Central memory CD8-positive, alpha-beta T cell (primary cell): ENCODE measurements around the gene CRTAP.
"Not testable (repeated sequence)": the region's sequence is repeated elsewhere in the genome, so short reads cannot be mapped to it uniquely, and the experiment has no call there.

ENCODE experiments used
- ATAC-seq: fragments of 150-1000 bp; cut with Tn5 transposase; replicated peaks from 2 replicates; pipeline ENCODE4 v1.10.0; 2022; ENCODE audit warnings: mild to moderate bottlenecking, moderate FRiP score, moderate number of reproducible peaks; ENCODE audit not compliant: poor library complexity, severe bottlenecking; ENCODE audit errors: extremely low read depth
- DNase-seq, 2 donors: peaks; one replicate each; pipeline ENCODE4 v3.0.0; 2021; ENCODE audit warnings: low spot score in 2 of 2
- H3K27ac Mint-ChIP-seq: one replicate; pipeline ENCODE4 v1.8.0; 2022; ENCODE audit warnings: low read depth, mild to moderate bottlenecking, moderate library complexity, mixed read lengths
- H3K27me3 Mint-ChIP-seq: one replicate; pipeline ENCODE4 v1.8.0; 2022; ENCODE audit warnings: mixed read lengths
- H3K36me3 Mint-ChIP-seq: one replicate; pipeline ENCODE4 v1.8.0; 2022; ENCODE audit warnings: mild to moderate bottlenecking, moderate library complexity, mixed read lengths; ENCODE audit not compliant: insufficient read depth
- H3K4me1 Mint-ChIP-seq: one replicate; pipeline ENCODE4 v1.8.0; 2022; ENCODE audit warnings: mixed read lengths
- H3K4me3 Mint-ChIP-seq: one replicate; pipeline ENCODE4 v1.8.0; 2022; ENCODE audit warnings: mild to moderate bottlenecking, moderate library complexity, mixed read lengths
- H3K9me3 Mint-ChIP-seq: one replicate; pipeline ENCODE4 v1.8.0; 2022; ENCODE audit warnings: mixed read lengths

The CRTAP gene

GRCh38 chr3:33131331-33132018 is 17.7 kb downstream of the CRTAP start:
- Mint-ChIP-seq H3K4me3 (no peak overlapping the region), H3K9me3 (no peaks in the 10 kb centered on the region), H3K4me1 (peaks cover 7% of the 10 kb centered on the region), H3K27ac (no peak overlapping the region), H3K27me3 (no peaks in the 10 kb centered on the region), H3K36me3 (peaks cover 33% of the 10 kb centered on the region)
- DNase-seq = no peak
- peak; percentile 52 for ATAC-seq

- Mint-ChIP-seq H3K9me3 (no peaks in the 10 kb centered on the region), H3K4me1 (peaks cover 7% of the 10 kb centered on the region), H3K4me3 (no peak overlapping the region), H3K27ac (no peak overlapping the region), H3K36me3 (peaks cover 30% of the 10 kb centered on the region), H3K27me3 (no peaks in the 10 kb centered on the region)
- DNase-seq = no peak
- ATAC-seq = no peak
Measured at GRCh38 chr3:33132019-33132360, 18.2 kb downstream of the CRTAP start.

GRCh38 chr3:33134026-33134625 is 20.3 kb downstream of the CRTAP start:
- ATAC-seq (no peak), DNase-seq (no peak)
- Mint-ChIP-seq H3K27me3 (no peaks in the 10 kb centered on the region), H3K36me3 (peaks cover 38% of the 10 kb centered on the region), H3K27ac (no peak overlapping the region), H3K9me3 (no peaks in the 10 kb centered on the region), H3K4me1 (peaks cover 7% of the 10 kb centered on the region), H3K4me3 (no peak overlapping the region)

- peaks cover 38% of the 10 kb centered on the region for H3K36me3 Mint-ChIP-seq
Measured at GRCh38 chr3:33137691-33138090, 23.9 kb downstream of the CRTAP start.

GRCh38 chr3:33139006-33139623 is 25.3 kb downstream of the CRTAP start:
- DNase-seq, H3K27ac Mint-ChIP-seq, H3K9me3 Mint-ChIP-seq, ATAC-seq, H3K4me3 Mint-ChIP-seq, H3K27me3 Mint-ChIP-seq: not testable (repeated sequence)
- Mint-ChIP-seq H3K36me3 (peaks cover 30% of the 10 kb centered on the region), H3K4me1 (peaks cover 18% of the 10 kb centered on the region)

More at GRCh38 chr3:33137691-33138090, 23.9 kb downstream of the CRTAP start:
- Mint-ChIP-seq H3K4me3 (no peak overlapping the region), H3K27ac (no peak overlapping the region), H3K9me3 (no peaks in the 10 kb centered on the region), H3K4me1 (peaks cover 5% of the 10 kb centered on the region), H3K27me3 (no peaks in the 10 kb centered on the region)
- no peak for DNase-seq
- ATAC-seq = no peak

- Mint-ChIP-seq H3K27ac (no peak overlapping the region), H3K27me3 (no peaks in the 10 kb centered on the region), H3K4me1 (peaks cover 21% of the 10 kb centered on the region), H3K9me3 (no peaks in the 10 kb centered on the region), H3K4me3 (no peak overlapping the region), H3K36me3 (peaks cover 24% of the 10 kb centered on the region)
- no peak for DNase-seq
- ATAC-seq = no peak
Measured at GRCh38 chr3:33139996-33140395, 26.2 kb downstream of the CRTAP start.

GRCh38 chr3:33141006-33141405 is 27.2 kb downstream of the CRTAP start:
- DNase-seq (no peak), ATAC-seq (no peak)
- Mint-ChIP-seq H3K4me3 (no peak overlapping the region), H3K9me3 (no peaks in the 10 kb centered on the region), H3K27ac (no peak overlapping the region), H3K36me3 (peaks cover 22% of the 10 kb centered on the region), H3K4me1 (peaks cover 21% of the 10 kb centered on the region), H3K27me3 (no peaks in the 10 kb centered on the region)

- ATAC-seq (no peak), DNase-seq (no peak)
- Mint-ChIP-seq H3K27ac (no peak overlapping the region), H3K36me3 (peaks cover 14% of the 10 kb centered on the region), H3K4me3 (no peak overlapping the region), H3K4me1 (peaks cover 21% of the 10 kb centered on the region), H3K27me3 (no peaks in the 10 kb centered on the region), H3K9me3 (no peaks in the 10 kb centered on the region)
Measured at GRCh38 chr3:33144433-33144832, 30.6 kb downstream of the CRTAP start.

GRCh38 chr3:33145221-33145900 is 31.5 kb downstream of the CRTAP start:
- no peak for DNase-seq
- H3K9me3 Mint-ChIP-seq = no peaks in the 10 kb centered on the region
- no peaks in the 10 kb centered on the region for H3K27me3 Mint-ChIP-seq

GRCh38 chr3:33145901-33146580 is 32.2 kb downstream of the CRTAP start:
- no peak for DNase-seq
- no peaks in the 10 kb centered on the region for H3K9me3 Mint-ChIP-seq
- H3K4me3 Mint-ChIP-seq = no peak overlapping the region
- no peaks in the 10 kb centered on the region for H3K27me3 Mint-ChIP-seq
- peaks cover 21% of the 10 kb centered on the region for H3K4me1 Mint-ChIP-seq
- no peak for ATAC-seq
- peaks cover 14% of the 10 kb centered on the region for H3K36me3 Mint-ChIP-seq
- no peak overlapping the region for H3K27ac Mint-ChIP-seq

More at GRCh38 chr3:33145221-33145900, 31.5 kb downstream of the CRTAP start:
- peaks cover 14% of the 10 kb centered on the region for H3K36me3 Mint-ChIP-seq
- peaks cover 21% of the 10 kb centered on the region for H3K4me1 Mint-ChIP-seq
- H3K4me3 Mint-ChIP-seq = no peak overlapping the region
- no peak for ATAC-seq
- no peak overlapping the region for H3K27ac Mint-ChIP-seq

- H3K27ac Mint-ChIP-seq = no peak overlapping the region
- H3K4me3 Mint-ChIP-seq = no peak overlapping the region
- H3K27me3 Mint-ChIP-seq = no peaks in the 10 kb centered on the region
- ATAC-seq (no peak), DNase-seq (no peak)
- peaks cover 11% of the 10 kb centered on the region for H3K36me3 Mint-ChIP-seq
- H3K9me3 Mint-ChIP-seq = no peaks in the 10 kb centered on the region
- peaks cover 21% of the 10 kb centered on the region for H3K4me1 Mint-ChIP-seq
Measured at GRCh38 chr3:33146791-33147445, 33.1 kb downstream of the CRTAP start.

- Mint-ChIP-seq H3K27ac (no peak overlapping the region), H3K36me3 (peaks cover 2% of the 10 kb centered on the region), H3K27me3 (peaks cover 15% of the 10 kb centered on the region), H3K9me3 (no peaks in the 10 kb centered on the region), H3K4me3 (no peak overlapping the region), H3K4me1 (peaks cover under 1% of the 10 kb centered on the region)
- DNase-seq (no peak), ATAC-seq (no peak)
Measured at GRCh38 chr3:33149342-33149741, 35.5 kb downstream of the CRTAP start.
